Osteoblast (primary cell): ENCODE results near the gene BCL11B. TPM values are rescaled to one million over a fixed set of nuclear protein-coding genes. Genes with fewer than 3 reads are reported as not detected.
A peak's percentile ranks its signal among the peaks of the same experiment; 100 is the strongest.

Experiments
- DNase-seq: peaks from one replicate; pipeline ENCODE4 v3.0.0; 2011; ENCODE audit warnings: low spot score, mixed read lengths; ENCODE audit not compliant: insufficient read length; ENCODE audit errors: missing footprints
- H2AFZ ChIP-seq: 2 replicates; pipeline ENCODE4 v1.6.0; 2011; ENCODE audit warnings: mild to moderate bottlenecking, low read length
- H3K27ac ChIP-seq: 2 replicates; pipeline ENCODE4 v1.5.1; 2011; ENCODE audit warnings: mild to moderate bottlenecking, low read depth, low read length, moderate library complexity
- H3K27me3 ChIP-seq: 2 replicates; pipeline ENCODE4 v1.6.0; 2012; ENCODE audit warnings: mild to moderate bottlenecking, control low read depth, inconsistent platforms, low read length, moderate library complexity; ENCODE audit not compliant: insufficient read depth
- H3K36me3 ChIP-seq: 2 replicates; pipeline ENCODE4 v1.5.1; 2011; ENCODE audit warnings: mild to moderate bottlenecking, low read length, control low read depth, moderate library complexity; ENCODE audit not compliant: insufficient read depth
- H3K4me1 ChIP-seq: 2 replicates; pipeline ENCODE4 v1.5.1; 2011; ENCODE audit warnings: mild to moderate bottlenecking, low read length, control low read depth, moderate library complexity; ENCODE audit not compliant: insufficient read depth
- H3K4me2 ChIP-seq: 2 replicates; pipeline ENCODE4 v1.6.0; 2011; ENCODE audit warnings: mild to moderate bottlenecking, low read length; ENCODE audit not compliant: insufficient read depth
- H3K4me3 ChIP-seq: fragments of 200-600 bp; sonication (generic); 3 replicates; pipeline ENCODE4 v1.5.1; 2012; ENCODE audit warnings: mild to moderate bottlenecking, low read length, inconsistent platforms; ENCODE audit not compliant: insufficient read depth
- H3K79me2 ChIP-seq: 2 replicates; pipeline ENCODE4 v1.6.0; 2012; ENCODE audit warnings: mild to moderate bottlenecking, low read length, control low read depth, inconsistent platforms; ENCODE audit not compliant: insufficient read depth
- H3K9me3 ChIP-seq: 2 replicates; pipeline ENCODE4 v1.5.1; 2011; ENCODE audit warnings: low read depth, low read length, control low read depth
- H4K20me1 ChIP-seq: 2 replicates; pipeline ENCODE4 v1.6.0; 2012; ENCODE audit warnings: mild to moderate bottlenecking, low read length, control low read depth; ENCODE audit not compliant: insufficient read depth
- total RNA-seq: library from RNA; depleted of rRNA; stranded (reverse); fragments of >200 nt; gene quantifications from 2 replicates; pipeline ENCODE4 v1.2.3, GENCODE V29; 2012
- TF ChIP-seq, protein P1 (sequence below): IDR thresholded peaks from 2 replicates; pipeline ENCODE4 v1.5.1; 2011; ENCODE audit warnings: mild to moderate bottlenecking, low read depth, low read length, moderate library complexity; ENCODE audit errors: extremely low read depth

Gene BCL11B
- total RNA-seq, 1 donor: 0.36 TPM

DNA sequence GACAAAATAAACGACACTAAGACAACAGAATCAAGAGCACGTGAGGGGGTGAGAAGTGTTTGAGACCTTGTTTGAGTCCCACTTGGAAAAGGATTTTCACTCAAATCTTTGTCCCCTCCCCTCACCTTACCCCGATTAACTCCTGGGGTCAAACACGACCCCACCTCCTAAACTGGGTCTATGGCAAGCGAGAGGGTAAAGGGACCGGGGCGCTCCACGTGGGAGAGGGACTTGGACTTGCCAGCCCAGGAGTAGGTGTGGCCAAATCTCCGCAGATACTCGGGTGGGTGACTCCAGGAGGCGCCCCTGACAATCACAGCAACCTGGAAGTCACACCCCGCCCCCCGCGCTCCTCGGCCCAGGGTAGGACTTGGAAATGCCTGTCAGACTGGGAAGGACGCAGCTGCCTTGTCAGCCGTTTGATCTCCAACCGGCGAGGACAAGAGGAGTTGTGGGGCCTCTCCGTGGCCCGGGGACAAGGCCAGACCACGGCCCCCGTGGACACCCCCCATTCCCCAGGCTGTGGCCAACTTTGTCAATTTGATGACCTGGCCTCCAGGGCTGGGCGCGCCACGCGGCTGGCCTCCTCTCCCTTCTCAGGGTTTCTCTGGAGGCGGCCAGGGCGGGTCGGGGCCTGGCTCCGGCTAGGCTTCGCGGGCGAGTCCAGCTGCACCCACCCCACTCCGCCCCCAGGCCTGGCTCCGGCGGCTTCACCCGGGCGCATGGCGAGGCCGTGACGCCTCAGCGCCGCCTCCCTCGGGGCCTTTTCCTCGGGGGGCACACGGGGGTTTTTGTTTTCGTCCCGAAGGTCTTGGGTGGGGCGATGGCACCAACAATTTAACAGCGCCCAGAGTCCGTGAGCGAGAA, 1.1 kb upstream of the BCL11B start:
- Histone ChIP-seq H3K36me3 (no peaks in the 10 kb centered on the region), H3K4me2 (peak overlapping the region; percentile 78), H3K27ac (no peak overlapping the region), H3K27me3 (peaks cover 68% of the 10 kb centered on the region), H3K9me3 (no peaks in the 10 kb centered on the region), H3K4me3 (no peak overlapping the region), H2AFZ (peak overlapping the region; percentile 29), H3K79me2 (no peaks in the 10 kb centered on the region), H3K4me1 (peaks cover 13% of the 10 kb centered on the region), H4K20me1 (no peaks in the 10 kb centered on the region)
- TF ChIP-seq, protein P1, sequence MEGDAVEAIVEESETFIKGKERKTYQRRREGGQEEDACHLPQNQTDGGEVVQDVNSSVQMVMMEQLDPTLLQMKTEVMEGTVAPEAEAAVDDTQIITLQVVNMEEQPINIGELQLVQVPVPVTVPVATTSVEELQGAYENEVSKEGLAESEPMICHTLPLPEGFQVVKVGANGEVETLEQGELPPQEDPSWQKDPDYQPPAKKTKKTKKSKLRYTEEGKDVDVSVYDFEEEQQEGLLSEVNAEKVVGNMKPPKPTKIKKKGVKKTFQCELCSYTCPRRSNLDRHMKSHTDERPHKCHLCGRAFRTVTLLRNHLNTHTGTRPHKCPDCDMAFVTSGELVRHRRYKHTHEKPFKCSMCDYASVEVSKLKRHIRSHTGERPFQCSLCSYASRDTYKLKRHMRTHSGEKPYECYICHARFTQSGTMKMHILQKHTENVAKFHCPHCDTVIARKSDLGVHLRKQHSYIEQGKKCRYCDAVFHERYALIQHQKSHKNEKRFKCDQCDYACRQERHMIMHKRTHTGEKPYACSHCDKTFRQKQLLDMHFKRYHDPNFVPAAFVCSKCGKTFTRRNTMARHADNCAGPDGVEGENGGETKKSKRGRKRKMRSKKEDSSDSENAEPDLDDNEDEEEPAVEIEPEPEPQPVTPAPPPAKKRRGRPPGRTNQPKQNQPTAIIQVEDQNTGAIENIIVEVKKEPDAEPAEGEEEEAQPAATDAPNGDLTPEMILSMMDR: no peak
- DNase-seq: peak; percentile 89

DNA sequence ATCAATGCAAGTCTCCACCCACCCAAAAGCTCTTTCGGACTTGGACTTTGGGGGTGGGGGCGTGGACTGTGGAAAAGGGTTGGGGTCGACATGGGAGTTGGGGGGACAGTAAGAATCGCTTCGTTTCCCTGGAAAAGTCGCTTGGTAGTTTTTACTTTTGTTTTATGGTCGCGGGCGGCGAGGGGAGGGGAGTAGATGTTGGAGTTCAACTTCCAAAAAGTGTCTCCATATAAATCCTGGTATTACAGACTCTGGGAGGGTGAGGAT, 568 bp upstream of the BCL11B start:
- H3K4me3 ChIP-seq: peak overlapping the region; percentile 70
- H3K4me1 ChIP-seq: peaks cover 13% of the 10 kb centered on the region
- peak overlapping the region; percentile 78 for H3K4me2 ChIP-seq
- H4K20me1 ChIP-seq: no peaks in the 10 kb centered on the region
- H3K79me2 ChIP-seq: no peaks in the 10 kb centered on the region
- no peak overlapping the region for H2AFZ ChIP-seq
- no peak for DNase-seq
- H3K27me3 ChIP-seq: peaks cover 71% of the 10 kb centered on the region
- TF ChIP-seq, protein P1: no peak
- no peaks in the 10 kb centered on the region for H3K36me3 ChIP-seq
- no peak overlapping the region for H3K27ac ChIP-seq
- no peaks in the 10 kb centered on the region for H3K9me3 ChIP-seq

DNA sequence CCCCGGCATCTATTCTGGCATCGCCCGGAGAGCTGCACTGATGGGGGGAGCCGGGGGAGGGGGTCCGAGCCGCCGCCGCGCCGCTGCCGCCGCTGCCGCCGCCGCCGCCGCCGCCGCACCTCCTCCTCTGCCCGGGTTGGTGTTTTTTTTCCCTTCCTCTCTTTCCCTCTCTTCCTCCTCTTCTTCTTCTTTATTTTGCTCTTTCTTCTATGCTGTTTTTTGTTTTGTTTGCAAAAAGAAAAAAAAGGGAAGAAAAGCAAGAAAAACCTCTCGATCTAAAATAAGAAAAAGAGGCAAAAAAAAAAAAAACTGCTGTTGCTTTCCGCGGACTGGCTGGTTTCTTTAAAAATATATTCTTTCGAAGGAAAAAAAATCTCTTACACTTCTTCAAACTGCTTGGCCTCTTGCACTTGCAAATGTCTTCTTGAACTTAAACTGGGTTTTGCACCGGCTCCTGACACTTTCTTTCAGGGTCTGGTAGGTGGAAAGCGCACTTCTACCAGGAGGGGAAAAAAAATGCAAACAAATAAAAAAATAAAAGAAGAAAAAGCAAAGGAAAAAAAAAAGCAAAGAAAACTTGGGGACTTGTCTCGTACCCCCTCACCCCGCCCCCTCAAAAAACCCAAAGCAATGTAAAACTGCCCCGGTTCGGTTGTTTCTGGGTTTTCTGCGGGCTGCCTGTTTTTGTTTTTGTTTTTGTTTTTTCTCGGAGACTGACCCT, 616 bp downstream of the BCL11B start:
- peak overlapping the region; percentile 74 for H2AFZ ChIP-seq
- H3K79me2 ChIP-seq: no peaks in the 10 kb centered on the region
- H3K36me3 ChIP-seq: no peaks in the 10 kb centered on the region
- H4K20me1 ChIP-seq: no peaks in the 10 kb centered on the region
- TF ChIP-seq, protein P1: no peak
- H3K27me3 ChIP-seq: peaks cover 62% of the 10 kb centered on the region
- peak overlapping the region; percentile 70 for H3K4me3 ChIP-seq
- peak; percentile 55 for DNase-seq
- no peaks in the 10 kb centered on the region for H3K9me3 ChIP-seq
- H3K4me2 ChIP-seq: peak overlapping the region; percentile 78
- H3K27ac ChIP-seq: no peak overlapping the region
- H3K4me1 ChIP-seq: peaks cover 13% of the 10 kb centered on the region
